Measurements from ENCODE around the gene PPP6C.
A peak's percentile ranks its signal among the peaks of the same experiment; 100 is the strongest.

PPP6C gene

GRCh38 chr9:125141251-125141650 is 48.4 kb downstream of the PPP6C start:
- H3K36me3 ChIP-seq (ENCODE audit: control insufficient read depth in 2 of 2, insufficient read depth in 2 of 2, low read length in 2 of 2), result no peaks in the 10 kb centered on the region
- H3K4me3 ChIP-seq (ENCODE audit: low read length in 2 of 2), result no peak overlapping the region
- no peaks in the 10 kb centered on the region for H3K27me3 ChIP-seq (ENCODE audit: control insufficient read depth in 1 of 2, insufficient read depth in 2 of 2, low read length in 2 of 2)
- peaks cover 6% of the 10 kb centered on the region for H3K4me1 ChIP-seq (ENCODE audit: control insufficient read depth, insufficient read depth, low read length)
- no peaks in the 10 kb centered on the region for H3K9me3 ChIP-seq (ENCODE audit: control insufficient read depth in 2 of 2, low read length in 2 of 2)
- H3K27ac ChIP-seq (ENCODE audit: low read length), result no peak overlapping the region
- H3K9ac ChIP-seq (ENCODE audit: low read length in 2 of 2), result no peak overlapping the region

DNA sequence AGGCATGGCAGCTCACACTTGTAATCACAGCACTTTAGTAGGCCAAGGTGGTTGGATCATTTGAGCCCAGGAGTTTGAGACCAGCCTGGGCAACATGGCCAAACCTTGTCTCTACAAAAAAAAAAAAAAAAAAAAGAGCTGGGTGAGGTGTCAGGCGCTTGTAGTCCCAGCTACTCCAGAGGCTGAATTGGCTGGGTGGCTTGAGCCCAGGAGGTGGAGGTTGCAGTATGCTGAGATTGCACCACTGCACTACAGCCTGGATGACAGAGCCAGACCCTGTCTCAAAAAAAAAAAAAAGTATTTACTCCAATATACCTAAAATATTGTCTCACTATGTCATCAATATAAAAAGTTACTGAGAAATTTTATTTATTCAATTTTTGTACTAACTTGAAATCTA is 49.0 kb downstream of the PPP6C start:
- H3K9ac ChIP-seq (ENCODE audit: low read length in 2 of 2), result no peak overlapping the region
- no peak overlapping the region for H3K27ac ChIP-seq (ENCODE audit: low read length)
- no peak overlapping the region for H3K4me3 ChIP-seq (ENCODE audit: low read length in 2 of 2)
- H3K9me3 ChIP-seq (ENCODE audit: control insufficient read depth in 2 of 2, low read length in 2 of 2), result no peaks in the 10 kb centered on the region
- H3K4me1 ChIP-seq (ENCODE audit: control insufficient read depth, insufficient read depth, low read length), result peaks cover 6% of the 10 kb centered on the region
- H3K36me3 ChIP-seq (ENCODE audit: control insufficient read depth in 2 of 2, insufficient read depth in 2 of 2, low read length in 2 of 2), result no peaks in the 10 kb centered on the region
- no peaks in the 10 kb centered on the region for H3K27me3 ChIP-seq (ENCODE audit: control insufficient read depth in 1 of 2, insufficient read depth in 2 of 2, low read length in 2 of 2)

DNA sequence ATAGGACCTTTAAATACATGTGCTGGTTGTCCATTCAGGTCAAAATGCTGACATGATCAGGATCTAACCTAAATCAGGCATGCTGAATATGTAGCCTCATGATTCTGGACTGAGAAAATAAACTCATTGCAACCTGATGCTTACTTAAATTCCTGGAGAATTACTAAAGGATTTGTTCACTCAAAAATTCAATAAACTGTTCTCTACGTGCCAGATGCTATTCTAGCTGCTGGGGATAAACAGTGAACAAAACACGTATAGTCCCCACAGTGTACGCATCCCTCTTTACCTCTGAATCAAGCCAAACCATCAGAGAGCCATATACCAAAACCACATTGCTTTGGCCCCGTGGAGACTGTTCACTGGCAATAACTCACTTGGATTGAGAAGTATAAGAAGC is 52.4 kb downstream of the PPP6C start:
- Histone ChIP-seq H3K27ac (ENCODE audit: low read length) (no peak overlapping the region), H3K4me1 (ENCODE audit: control insufficient read depth, insufficient read depth, low read length) (no peaks in the 10 kb centered on the region), H3K36me3 (ENCODE audit: control insufficient read depth in 2 of 2, insufficient read depth in 2 of 2, low read length in 2 of 2) (no peaks in the 10 kb centered on the region), H3K4me3 (ENCODE audit: low read length in 2 of 2) (no peak overlapping the region), H3K27me3 (ENCODE audit: control insufficient read depth in 1 of 2, insufficient read depth in 2 of 2, low read length in 2 of 2) (no peaks in the 10 kb centered on the region), H3K9me3 (ENCODE audit: control insufficient read depth in 2 of 2, low read length in 2 of 2) (no peaks in the 10 kb centered on the region), H3K9ac (ENCODE audit: low read length in 2 of 2) (no peak overlapping the region)

GRCh38 chr9:125134976-125135375 is 54.6 kb downstream of the PPP6C start:
- Histone ChIP-seq H3K4me1 (ENCODE audit: control insufficient read depth, insufficient read depth, low read length) (no peaks in the 10 kb centered on the region), H3K9ac (ENCODE audit: low read length in 2 of 2) (no peak overlapping the region), H3K27me3 (ENCODE audit: control insufficient read depth in 1 of 2, insufficient read depth in 2 of 2, low read length in 2 of 2) (no peaks in the 10 kb centered on the region), H3K4me3 (ENCODE audit: low read length in 2 of 2) (no peak overlapping the region), H3K9me3 (ENCODE audit: control insufficient read depth in 2 of 2, low read length in 2 of 2) (no peaks in the 10 kb centered on the region), H3K36me3 (ENCODE audit: control insufficient read depth in 2 of 2, insufficient read depth in 2 of 2, low read length in 2 of 2) (no peaks in the 10 kb centered on the region), H3K27ac (ENCODE audit: low read length) (no peak overlapping the region)

DNA sequence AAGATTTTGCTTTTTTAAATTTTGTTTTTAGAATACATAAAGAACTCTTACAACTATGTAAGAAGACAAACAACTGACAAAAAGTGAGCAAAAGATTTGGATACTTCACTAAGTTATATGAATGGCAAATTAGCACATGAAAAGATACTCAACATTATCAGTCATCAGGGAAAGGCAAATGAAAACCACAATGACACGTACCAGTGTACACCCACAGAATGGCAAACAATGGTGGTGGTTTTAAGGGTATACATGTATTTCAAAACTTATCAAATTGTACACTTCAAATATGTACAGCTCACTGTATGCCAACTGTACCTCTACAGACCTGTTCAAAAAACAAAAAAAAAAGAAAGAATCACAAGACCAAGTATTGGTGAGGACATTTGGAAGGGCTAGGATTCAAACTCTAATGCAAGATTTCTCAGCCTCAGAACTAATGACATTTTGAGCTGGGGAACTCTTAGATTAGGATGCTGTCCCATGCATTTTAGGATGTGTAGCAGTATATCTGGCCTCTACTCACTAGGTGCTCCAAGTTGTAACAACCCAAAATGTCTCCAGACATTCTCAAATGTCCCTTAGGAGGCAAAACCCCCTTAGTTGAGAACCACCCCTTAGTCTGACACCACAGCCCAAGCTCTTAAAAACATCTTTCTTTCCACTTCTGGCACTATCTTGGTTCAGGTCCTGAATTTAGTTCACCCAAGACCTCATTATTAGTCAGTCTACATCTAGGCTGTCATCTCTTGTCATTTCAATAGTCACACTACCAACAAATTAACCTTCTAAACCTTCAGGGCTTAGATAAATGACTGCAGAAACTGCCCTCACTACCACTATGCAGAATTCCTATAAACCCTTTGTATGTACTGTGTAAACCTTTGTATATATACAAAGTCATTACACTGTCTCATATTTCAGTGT is 55.9 kb downstream of the PPP6C start:
- Histone ChIP-seq H3K4me1 (ENCODE audit: control insufficient read depth, insufficient read depth, low read length) (no peaks in the 10 kb centered on the region), H3K36me3 (ENCODE audit: control insufficient read depth in 2 of 2, insufficient read depth in 2 of 2, low read length in 2 of 2) (no peaks in the 10 kb centered on the region), H3K4me3 (ENCODE audit: low read length in 2 of 2) (no peak overlapping the region), H3K27me3 (ENCODE audit: control insufficient read depth in 1 of 2, insufficient read depth in 2 of 2, low read length in 2 of 2) (no peaks in the 10 kb centered on the region), H3K9me3 (ENCODE audit: control insufficient read depth in 2 of 2, low read length in 2 of 2) (no peaks in the 10 kb centered on the region), H3K27ac (ENCODE audit: low read length) (no peak overlapping the region), H3K9ac (ENCODE audit: low read length in 2 of 2) (no peak overlapping the region)

DNA sequence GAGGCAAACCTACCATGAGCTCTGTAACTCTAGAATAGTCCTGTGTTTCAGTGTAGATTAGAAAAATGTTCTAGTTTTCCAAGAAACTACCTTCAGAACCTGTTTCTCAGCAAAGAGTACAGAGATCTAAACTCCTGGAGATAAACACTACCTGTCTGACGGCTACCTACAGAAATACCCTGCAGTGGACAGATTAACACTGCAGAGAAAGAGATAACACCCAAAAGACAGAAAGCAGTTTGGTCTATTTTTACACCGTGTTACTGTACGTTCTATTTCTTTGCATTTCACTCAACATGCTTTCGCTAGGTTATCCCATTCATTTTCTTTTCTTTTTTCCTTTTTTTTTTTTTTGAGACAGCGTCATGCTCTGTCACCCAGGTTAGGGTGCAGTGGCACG is 57.8 kb downstream of the PPP6C start:
- no peaks in the 10 kb centered on the region for H3K36me3 ChIP-seq (ENCODE audit: control insufficient read depth in 2 of 2, insufficient read depth in 2 of 2, low read length in 2 of 2)
- no peaks in the 10 kb centered on the region for H3K4me1 ChIP-seq (ENCODE audit: control insufficient read depth, insufficient read depth, low read length)
- no peak overlapping the region for H3K4me3 ChIP-seq (ENCODE audit: low read length in 2 of 2)
- no peak overlapping the region for H3K27ac ChIP-seq (ENCODE audit: low read length)
- H3K9ac ChIP-seq (ENCODE audit: low read length in 2 of 2), result no peak overlapping the region
- H3K27me3 ChIP-seq (ENCODE audit: control insufficient read depth in 1 of 2, insufficient read depth in 2 of 2, low read length in 2 of 2), result no peaks in the 10 kb centered on the region
- H3K9me3 ChIP-seq (ENCODE audit: control insufficient read depth in 2 of 2, low read length in 2 of 2), result no peaks in the 10 kb centered on the region

GRCh38 chr9:125126019-125126746 is 63.4 kb downstream of the PPP6C start:
- no peak overlapping the region for H3K9ac ChIP-seq (ENCODE audit: low read length in 2 of 2)
- no peaks in the 10 kb centered on the region for H3K9me3 ChIP-seq (ENCODE audit: control insufficient read depth in 2 of 2, low read length in 2 of 2)
- peak overlapping the region; percentile 11 for H3K27ac ChIP-seq (ENCODE audit: low read length)
- no peaks in the 10 kb centered on the region for H3K36me3 ChIP-seq (ENCODE audit: control insufficient read depth in 2 of 2, insufficient read depth in 2 of 2, low read length in 2 of 2)
- peaks cover 7% of the 10 kb centered on the region for H3K4me1 ChIP-seq (ENCODE audit: control insufficient read depth, insufficient read depth, low read length)
- H3K27me3 ChIP-seq (ENCODE audit: control insufficient read depth in 1 of 2, insufficient read depth in 2 of 2, low read length in 2 of 2), result no peaks in the 10 kb centered on the region
- H3K4me3 ChIP-seq (ENCODE audit: low read length in 2 of 2), result peak overlapping the region in 1 of 2 donors; percentile 15

DNA sequence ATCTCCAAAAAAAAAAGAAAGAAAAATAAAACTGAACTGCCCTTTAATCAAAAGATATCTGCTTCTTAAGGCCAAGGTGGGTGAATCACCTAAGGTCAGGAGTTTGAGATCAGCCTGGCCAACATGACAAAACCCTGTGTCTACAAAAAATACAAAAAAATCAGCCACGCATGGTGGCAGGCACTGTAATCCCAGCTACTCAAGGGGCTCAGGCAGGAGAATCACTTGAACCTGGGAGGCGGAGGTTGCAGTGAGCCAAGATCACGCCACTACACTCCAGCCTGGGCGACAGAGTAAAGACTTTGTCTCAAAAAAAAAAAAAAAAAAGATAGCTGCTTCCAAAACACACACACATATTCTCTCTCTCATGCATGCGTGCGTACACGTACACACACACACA is 64.1 kb downstream of the PPP6C start:
- no peaks in the 10 kb centered on the region for H3K36me3 ChIP-seq (ENCODE audit: control insufficient read depth in 2 of 2, insufficient read depth in 2 of 2, low read length in 2 of 2)
- peak overlapping the region; percentile 11 for H3K27ac ChIP-seq (ENCODE audit: low read length)
- no peak overlapping the region for H3K4me3 ChIP-seq (ENCODE audit: low read length in 2 of 2)
- no peaks in the 10 kb centered on the region for H3K9me3 ChIP-seq (ENCODE audit: control insufficient read depth in 2 of 2, low read length in 2 of 2)
- H3K4me1 ChIP-seq (ENCODE audit: control insufficient read depth, insufficient read depth, low read length), result peaks cover 7% of the 10 kb centered on the region
- no peak overlapping the region for H3K9ac ChIP-seq (ENCODE audit: low read length in 2 of 2)
- no peaks in the 10 kb centered on the region for H3K27me3 ChIP-seq (ENCODE audit: control insufficient read depth in 1 of 2, insufficient read depth in 2 of 2, low read length in 2 of 2)

DNA sequence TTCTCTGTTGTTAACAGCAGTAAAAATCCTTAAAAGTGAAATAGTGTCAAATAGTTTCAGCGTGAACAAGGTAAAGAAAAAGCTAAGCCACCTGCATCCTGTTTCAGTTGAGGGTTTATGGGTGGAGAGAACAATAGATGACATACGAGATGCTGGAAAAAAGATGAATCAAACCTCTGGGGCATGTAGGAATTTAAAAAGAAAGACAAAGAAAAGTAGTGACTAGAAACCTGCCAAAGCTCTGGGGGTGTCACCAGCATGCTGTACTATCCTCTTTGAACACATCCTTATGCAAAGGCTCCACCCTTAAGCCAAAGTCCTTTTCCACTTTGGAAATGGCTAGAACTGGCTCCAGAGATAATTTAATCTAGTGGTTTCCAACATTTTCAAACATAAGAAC is 68.5 kb downstream of the PPP6C start:
- no peak overlapping the region for H3K27ac ChIP-seq (ENCODE audit: low read length)
- H3K27me3 ChIP-seq (ENCODE audit: control insufficient read depth in 1 of 2, insufficient read depth in 2 of 2, low read length in 2 of 2), result no peaks in the 10 kb centered on the region
- no peak overlapping the region for H3K9ac ChIP-seq (ENCODE audit: low read length in 2 of 2)
- H3K4me3 ChIP-seq (ENCODE audit: low read length in 2 of 2), result no peak overlapping the region
- no peaks in the 10 kb centered on the region for H3K9me3 ChIP-seq (ENCODE audit: control insufficient read depth in 2 of 2, low read length in 2 of 2)
- peaks cover 5% of the 10 kb centered on the region for H3K4me1 ChIP-seq (ENCODE audit: control insufficient read depth, insufficient read depth, low read length)
- H3K36me3 ChIP-seq (ENCODE audit: control insufficient read depth in 2 of 2, insufficient read depth in 2 of 2, low read length in 2 of 2), result no peaks in the 10 kb centered on the region

GRCh38 chr9:125119643-125120286 is 69.8 kb downstream of the PPP6C start:
- Histone ChIP-seq H3K4me1 (ENCODE audit: control insufficient read depth, insufficient read depth, low read length) (no peaks in the 10 kb centered on the region), H3K4me3 (ENCODE audit: low read length in 2 of 2) (no peak overlapping the region), H3K36me3 (ENCODE audit: control insufficient read depth in 2 of 2, insufficient read depth in 2 of 2, low read length in 2 of 2) (no peaks in the 10 kb centered on the region), H3K27me3 (ENCODE audit: control insufficient read depth in 1 of 2, insufficient read depth in 2 of 2, low read length in 2 of 2) (no peaks in the 10 kb centered on the region), H3K9ac (ENCODE audit: low read length in 2 of 2) (no peak overlapping the region), H3K9me3 (ENCODE audit: control insufficient read depth in 2 of 2, low read length in 2 of 2) (no peaks in the 10 kb centered on the region), H3K27ac (ENCODE audit: low read length) (no peak overlapping the region)
